IPS DF 4.7 (cell line): ENCODE results near the gene PRPF6.

Experiments used
- DNase-seq: peaks from one replicate; pipeline ENCODE4 v3.0.0-alpha.2; 2013; ENCODE audit warnings: low spot score; ENCODE audit errors: extremely low read depth

Gene PRPF6

DNA sequence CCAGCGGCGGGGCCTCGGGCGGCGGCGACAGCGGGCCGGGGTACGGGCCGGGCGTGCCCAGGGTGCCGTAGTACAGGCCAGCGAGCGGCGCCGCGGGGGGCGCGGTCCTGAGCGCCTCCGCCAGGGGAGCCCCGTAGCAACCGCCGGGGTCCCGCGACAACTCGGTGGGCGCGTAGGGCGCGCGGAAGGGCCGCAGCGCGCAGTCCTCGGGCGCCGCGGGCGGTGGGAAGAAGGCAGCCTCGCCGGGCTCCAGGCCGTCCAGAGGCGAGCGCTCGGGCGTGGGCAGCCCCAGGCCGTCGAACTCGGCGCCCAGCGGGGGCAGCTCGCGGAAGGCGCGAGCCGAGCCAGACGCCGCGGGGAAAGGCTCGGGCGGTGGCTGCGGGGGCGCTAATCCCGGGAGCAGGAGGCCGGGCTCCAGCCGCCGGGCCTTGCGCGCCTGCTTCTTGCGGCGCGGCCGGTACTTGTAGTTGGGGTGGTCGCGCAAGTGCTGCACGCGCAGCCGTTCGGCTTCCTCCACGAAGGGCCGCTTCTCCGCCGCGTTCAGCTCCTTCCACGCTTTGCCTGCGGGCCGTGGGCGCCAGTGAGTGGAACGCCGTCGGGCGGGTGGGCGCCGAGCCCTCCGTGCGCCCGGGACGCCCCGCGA lies 67.6 kb downstream of the PRPF6 start:
- DNase-seq = no peak

DNA sequence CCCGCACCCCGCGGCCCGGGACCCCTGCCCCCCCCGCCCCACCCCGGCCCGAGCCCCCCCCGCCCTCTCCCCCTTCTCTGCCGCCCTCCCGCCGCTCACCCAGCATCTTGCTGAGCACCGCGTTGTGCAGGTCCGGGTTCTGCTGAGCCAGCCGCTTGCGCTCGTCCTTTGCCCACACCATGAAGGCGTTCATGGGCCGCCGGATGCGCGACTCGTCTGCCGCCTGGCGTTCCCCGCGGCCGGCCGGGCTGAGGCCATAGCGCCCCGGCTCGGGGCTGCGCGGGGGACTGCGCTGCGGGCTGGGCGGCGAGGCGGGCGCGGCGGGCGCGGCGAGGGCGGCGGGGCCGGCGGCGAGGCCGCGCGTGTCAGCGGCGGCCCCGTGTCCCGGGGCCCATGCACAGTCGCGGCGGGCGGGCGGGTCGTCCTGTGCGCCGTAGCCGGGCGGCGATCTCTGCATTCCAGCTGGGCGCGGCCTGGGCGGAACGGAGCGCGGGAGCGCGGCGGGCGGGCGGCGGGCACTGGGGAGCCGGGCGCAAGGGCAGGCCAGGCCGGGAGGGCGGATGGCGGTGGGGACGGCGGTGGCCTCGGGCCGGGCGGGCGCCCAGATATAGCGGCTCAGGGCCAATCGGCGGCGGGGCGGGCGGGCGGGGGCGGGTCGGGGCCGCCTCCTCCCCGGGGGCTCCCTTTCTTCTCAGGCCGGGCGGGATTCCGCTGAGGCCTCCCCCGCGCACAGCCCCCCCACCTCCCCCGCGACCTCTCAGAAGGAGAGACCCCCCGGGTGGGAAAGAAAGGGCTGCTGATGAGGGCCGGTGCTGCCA lies 68.3 kb downstream of the PRPF6 start, which contains the start of gene SOX18:
Gene SOX18 (minus strand): TSS at position 580 of the 818 bp plus-strand sequence. CDS start 123 bp downstream, at position 457.
- no peak for DNase-seq

DNA sequence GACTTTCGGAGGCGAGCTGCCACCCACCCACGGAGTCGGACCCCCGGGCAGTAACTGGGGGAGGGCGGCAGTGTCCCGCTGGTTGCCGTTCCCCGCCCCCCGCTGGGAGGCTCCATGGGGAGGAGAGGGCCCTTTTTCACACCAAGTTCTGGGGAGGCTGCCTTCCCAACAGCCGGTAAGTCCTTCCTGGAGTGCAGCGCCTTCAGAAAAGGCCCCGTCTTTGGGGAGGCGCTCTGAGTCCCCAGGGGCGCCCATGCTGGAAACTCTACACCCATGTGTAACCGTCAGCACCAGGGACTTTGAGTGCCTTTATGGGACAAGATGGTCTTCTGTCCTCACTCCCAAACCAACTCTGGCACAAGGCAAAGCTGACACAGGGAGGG lies 68.9 kb downstream of the PRPF6 start:
- DNase-seq = no peak

DNA sequence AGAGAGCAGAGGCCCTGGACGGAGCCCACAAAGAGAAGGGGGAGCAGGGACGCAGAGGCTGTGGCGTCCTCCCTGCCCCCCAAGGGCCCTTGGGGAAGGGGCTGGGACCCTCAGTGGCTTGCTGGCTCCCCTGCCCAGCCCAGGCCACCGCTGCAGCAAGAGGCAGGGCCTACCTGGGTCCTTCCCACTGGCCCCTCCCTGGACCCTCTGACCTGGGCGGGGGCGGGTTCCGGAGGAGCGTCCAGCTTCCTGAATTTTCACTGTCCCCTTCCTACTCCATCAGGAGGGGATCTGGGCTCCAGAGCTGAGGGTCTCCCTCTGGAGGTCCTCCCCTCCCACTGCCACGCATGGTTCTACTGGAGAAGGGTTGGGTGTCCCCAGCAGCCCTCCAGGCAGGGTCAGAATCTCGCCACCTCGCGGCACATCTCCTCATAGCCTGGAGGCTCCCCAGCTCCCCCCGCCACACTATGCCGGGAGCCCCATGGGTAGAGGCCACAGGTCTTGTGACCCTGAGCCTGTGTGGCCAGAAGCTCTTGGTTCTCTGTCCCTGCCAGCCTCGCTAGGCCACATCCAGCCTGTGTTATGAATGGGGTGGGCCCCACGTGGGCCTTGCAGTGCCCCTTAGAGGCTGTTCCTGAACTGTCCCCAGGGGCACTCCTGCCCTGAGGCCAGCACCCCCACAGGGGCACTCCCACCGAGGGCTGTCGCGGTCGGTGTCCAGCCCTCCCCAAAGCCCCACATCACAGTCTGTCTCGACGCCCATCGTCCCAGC lies 69.5 kb downstream of the PRPF6 start:
- no peak for DNase-seq

DNA sequence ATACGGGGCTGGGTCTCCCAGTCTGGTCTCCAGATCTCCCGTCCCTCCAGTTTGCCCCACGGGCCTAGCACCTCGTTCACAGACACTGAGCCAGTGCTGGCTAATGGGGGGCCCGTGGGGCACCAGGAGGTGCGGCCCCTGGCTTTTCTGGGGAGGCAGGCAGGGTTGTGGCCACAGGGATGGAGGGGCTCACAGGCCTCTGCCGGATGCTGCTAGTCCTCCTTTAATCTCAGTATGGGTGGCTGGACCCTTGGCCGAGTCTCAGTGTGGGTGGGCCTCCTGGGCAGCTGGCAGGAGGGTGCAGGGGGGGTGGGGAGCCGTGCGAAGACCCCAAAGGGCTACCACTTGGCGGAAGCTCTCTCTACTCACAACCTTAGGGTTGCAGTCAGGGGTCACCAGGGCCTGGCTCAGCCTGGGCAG lies 70.1 kb downstream of the PRPF6 start:
- no peak for DNase-seq

DNA sequence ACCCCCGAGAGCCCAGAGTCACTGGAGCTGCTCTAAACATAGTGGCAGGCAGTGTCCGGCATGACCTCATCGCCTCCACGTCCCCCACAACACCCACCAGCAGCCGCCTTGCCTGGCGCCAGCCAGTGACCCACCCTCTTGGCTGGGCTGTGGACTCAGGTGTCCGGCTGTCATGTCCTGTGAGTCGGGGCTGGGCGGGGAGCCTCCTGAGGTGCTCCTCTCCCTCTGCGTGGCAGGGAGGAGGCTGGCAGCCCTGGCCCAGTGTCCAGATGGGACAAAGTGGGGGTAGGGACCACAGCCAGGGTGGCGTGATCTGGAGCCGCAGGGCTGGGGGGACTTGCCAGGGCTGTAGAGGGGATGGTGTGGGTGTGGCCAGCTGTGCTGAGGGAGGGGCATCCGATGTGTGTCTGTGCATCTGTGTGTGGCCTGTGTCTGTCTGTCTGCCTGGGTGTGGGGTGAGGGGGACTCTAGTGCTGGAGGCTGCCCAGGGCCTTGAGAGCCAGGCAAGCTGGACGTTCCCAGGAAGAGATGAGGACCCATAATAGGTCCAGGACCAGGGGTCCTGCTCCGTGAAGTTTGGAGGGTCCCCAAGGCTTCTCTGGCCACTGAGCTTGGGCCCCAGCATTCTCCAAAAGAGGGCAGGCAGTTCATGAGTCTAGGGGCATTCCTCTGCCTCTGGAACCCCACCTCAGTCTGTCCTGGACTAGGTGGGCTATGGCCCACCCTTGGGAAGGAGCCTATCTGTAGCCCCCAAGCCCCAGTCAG lies 70.8 kb downstream of the PRPF6 start:
- no peak for DNase-seq

DNA sequence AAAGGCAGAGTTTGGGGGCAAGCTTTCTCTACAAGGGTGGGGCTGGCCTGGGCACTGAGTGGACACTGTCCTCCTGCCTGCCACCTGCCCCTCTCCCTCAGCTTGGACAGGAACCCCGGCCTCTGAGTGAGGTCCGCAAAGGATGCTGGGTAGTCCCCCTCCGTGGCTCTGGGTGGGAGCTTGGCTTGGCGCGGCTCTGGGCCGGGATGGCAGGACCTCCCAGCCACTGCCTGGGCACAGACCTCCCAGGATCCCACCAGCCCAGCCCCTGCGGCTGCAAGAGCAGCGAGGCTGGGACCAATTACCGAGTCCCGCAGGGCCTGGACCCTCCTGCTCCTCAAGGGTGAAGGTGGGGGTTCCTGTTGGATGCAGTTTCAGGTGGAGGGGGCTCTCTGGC lies 71.4 kb downstream of the PRPF6 start:
- no peak for DNase-seq

DNA sequence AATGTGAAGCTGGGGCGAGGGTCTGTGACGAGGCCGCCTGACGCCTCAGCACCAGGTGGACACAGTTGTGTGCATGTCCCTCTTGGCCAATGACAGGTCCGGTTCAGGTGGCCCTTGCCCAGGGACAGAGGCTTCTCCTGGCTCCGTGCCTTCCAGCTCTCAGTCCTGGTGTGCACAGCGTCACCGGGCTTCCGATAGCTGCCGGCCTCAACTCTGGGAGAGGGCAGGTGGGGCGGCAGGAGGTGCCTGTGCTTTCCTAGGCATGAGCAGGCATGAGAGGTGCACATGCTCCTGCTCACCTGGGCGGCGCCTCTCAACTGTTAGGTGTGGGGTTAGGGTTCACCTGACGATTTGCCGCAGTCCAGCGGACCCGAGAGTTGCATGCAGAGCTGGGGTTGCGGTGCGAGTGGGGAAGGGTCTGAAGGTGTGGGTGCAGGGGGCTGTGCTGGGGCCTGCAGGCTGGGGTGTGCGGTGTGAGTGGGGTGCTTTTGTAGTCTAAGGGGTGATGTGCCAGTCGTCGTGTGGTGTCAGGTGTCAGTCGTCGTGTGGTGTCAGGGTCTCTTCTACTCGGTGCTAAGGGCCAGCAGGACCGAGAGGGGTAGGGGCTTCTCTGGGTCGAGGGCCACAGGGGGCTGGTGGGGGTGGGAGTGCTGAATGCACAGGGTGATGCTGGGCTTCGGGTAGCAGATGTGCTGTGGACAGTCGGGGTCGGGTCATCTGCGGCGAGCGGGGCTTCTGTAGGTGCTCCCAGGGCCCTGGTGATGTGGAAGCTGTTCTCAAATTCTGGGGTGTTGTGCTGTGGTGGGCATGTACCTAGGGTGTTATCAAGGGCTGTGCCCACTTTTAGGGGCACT lies 72.3 kb downstream of the PRPF6 start:
- DNase-seq = no peak

DNA sequence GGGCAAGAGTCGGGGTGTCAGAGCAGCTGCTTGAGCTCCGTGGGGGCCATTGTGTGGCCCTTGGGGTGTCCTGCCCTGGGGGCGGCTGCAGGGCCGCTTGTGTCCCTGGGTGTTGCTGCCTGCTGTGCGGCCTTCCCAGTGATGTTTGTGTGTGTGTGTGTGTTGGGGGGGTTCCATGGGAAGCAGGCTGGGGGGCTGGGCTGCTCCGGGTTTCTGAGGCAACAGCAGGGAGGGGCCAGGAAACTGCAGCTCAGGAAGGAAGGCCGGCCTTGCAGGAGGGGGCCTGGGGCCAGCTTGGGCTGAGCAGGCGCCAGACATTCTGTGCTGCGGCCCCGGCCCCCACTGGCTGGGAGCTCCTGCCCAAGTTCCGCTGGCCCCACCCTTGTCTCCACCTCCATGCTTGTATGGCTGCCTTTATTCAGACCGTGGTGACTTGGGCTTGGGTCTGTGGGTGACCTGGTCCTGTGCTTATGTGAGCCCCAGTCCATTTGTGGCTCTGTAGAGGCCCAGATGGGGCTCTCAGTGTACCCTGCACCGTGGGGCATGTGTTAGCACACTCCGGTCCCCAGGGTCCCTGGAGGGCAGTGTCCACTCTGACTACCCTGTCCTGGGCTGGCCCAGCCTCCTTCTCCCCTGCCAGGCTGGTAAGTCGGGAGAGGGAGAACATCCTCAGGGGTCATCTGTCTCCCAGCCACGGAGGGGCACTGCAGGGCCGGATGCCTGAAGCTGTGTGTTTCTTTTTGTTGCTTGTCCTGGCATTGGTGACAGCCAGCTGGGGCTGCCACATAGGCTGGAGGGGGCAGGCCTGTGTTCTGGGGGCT lies 73.1 kb downstream of the PRPF6 start:
- DNase-seq = no peak

DNA sequence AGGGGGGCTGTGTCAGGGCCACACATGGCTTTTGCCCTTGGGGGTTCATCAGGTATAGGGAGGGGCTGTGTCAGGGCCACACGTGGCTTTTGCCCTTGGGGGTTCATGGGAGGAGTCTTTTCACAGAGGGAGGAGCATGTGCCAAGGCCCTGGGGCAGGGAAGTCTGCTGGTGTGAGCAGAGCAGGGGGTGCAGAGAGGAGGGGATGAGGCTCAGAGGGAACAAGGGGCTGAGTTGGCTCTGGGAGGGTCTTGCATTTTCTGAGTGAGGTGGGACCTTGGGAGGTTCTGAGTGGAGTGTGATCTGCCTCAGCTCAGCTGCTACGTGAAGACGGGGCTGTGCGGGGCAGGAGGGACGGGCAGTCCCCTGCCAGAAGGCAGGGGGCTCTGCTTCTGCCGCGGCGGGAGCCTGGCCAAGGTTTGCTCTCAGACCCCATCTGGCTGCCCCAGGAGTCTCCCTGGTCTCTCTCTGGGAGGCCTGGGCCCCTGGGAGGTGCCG lies 74.5 kb downstream of the PRPF6 start:
- no peak for DNase-seq

DNA sequence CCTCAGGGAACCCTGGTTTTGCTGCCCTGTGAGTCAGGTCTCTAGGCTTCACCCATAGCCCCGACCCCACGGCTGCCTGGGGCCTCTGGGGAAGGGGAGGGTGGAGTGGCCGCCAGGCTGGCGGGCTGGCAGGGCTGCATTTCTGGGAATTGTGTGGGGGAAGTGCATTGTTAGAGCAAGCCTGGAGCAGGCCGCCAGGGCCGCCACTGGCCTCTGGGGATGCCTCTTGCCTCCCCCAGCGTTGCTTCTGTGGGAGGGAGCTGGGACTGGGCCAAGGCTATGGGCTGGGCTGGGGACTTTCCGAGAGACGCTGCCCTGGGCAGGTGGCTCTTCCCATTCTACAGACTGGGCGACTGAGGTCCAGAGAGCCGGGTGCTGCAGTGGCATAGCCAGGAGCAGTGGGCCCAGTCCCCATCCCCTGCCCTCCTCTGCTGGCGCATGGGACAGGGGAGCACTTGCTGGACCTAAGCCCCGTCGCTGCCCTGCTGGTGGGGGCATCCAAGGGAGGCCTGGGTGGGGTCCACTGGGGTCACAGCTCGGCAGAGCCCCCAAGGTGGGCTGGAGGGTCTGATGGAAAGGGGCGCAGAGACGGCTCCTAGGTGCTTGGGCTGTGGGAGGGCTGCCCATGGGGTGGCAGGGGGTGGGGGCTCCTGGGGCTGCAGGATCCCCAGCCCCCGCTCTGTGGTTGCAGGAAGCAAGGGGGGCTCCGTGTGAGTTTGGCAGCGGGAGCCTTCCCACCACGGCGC lies 75.1 kb downstream of the PRPF6 start:
- no peak for DNase-seq

DNA sequence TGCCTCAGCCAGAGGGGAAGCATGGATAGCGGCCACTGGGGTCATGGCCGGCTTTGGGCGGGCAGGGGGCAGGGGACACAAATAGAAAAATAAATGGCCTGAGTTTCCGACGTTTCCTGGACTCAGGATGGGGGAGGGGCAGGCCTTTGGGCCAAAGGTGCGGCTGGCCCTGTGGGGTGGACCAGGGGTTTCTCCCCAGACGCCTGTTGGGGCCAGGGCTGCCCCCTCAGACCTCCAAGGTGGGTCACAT lies 75.6 kb downstream of the PRPF6 start:
- DNase-seq = no peak

DNA sequence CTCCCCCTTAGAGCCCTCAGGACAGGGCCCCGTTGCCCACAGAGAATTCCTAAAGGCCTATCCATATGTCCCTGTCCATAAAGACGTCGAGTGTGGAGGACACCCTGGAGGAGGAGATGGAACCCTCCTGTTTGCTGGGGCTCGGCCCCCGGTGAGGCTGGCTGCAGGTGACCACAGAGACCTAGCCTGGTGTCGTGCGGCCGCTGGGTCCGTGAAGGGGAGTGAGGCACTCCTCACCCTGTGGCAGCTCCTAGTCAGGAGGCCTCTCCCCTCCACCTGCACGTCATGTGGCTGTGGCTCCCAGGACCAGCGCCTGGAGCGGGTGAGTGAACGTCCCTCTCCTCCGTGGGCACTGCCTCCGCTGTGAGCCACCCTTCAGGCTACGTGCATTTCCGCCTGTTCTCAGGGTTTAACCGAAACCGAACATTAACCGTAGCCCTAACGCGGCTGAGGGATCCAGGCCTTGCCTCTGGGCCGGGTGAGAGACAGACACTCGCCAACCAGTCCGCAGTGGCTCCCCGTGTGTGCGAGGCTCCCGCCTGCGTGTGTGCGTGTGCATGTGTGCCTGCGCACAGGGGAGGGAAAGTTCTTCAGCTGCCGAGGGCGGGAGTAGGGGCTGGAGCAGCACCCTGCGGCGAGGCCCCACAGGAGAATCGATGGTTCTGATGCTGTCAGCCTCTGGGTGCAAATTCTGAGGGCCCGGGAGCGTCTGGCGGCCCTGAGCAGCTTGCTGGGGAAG lies 76.1 kb downstream of the PRPF6 start:
- no peak for DNase-seq

DNA sequence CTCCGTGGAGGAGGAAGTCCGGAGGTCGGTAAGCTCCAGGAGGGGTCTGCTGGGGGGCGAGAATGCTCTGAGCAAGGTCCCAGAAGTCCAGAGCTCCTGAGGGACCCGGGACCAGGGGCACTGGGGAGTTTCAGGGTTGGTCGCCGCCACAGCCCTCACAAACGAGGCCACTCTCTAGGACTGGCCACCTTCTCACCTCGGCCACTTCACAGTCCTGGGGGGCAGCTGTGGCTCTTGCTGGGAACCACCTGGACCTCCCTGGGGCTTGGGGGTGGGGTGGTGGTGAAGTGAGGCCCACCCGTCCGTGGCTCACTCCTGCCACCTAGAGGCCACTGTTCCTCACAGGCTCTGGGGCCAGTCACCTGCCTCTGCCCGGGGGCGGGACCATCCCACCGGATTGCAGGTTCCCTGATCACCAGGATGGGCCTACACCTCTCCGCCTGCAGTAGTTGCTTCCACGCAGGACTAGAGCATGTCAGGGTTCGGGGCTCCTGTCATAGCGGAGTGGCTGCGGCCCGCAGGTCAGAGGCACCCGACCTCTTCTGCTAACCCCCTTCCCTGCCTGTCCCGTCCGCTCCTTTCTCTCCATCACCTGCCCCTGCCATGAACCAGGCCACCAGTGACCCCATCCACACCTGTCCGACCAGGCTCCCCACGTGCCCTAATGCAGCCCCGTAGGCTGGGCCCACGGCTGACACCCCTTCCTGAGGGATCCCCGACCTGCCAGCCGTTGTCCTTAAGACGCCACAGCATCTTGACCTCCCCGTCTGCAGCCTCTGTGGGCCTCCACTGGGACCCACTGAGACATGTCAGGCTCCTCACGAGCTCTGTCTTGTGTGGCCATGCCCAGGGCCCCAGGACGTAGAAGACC lies 76.9 kb downstream of the PRPF6 start:
- DNase-seq = no peak

DNA sequence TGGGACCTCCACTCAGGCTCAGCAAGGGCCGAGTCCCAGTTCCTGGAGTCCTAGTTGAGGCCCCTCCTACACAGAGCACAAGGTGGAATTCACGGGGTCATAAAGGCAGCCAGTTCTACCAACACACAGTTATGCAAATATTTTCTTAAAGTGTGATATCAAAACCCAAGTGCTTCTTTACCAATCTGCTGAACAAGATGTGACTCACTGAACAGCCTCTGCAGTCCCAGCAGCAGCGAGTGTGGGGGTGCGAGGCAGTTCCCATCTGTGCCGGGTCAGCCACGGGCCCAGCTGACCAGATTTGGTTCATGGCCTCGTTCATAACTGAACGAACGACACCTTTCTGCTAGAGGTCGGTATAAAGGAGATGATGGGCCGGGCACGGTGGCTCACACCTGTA lies 77.6 kb downstream of the PRPF6 start:
- DNase-seq = no peak

DNA sequence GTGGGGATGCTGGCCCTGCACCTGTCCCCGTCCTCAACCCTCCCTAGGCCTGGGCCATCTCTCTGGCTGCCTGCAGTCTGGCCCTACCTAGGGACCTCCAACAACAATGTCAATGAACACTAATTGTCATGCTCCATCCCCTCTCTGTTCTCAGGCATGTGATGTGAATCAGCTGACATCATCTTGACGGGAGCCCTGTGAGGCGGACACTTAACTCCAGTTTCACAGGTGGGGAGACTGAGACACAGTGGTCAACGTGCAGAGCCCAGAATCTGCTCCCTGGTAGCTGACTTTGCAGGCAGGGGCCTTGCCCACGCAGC lies 81.3 kb downstream of the PRPF6 start:
- no peak for DNase-seq

DNA sequence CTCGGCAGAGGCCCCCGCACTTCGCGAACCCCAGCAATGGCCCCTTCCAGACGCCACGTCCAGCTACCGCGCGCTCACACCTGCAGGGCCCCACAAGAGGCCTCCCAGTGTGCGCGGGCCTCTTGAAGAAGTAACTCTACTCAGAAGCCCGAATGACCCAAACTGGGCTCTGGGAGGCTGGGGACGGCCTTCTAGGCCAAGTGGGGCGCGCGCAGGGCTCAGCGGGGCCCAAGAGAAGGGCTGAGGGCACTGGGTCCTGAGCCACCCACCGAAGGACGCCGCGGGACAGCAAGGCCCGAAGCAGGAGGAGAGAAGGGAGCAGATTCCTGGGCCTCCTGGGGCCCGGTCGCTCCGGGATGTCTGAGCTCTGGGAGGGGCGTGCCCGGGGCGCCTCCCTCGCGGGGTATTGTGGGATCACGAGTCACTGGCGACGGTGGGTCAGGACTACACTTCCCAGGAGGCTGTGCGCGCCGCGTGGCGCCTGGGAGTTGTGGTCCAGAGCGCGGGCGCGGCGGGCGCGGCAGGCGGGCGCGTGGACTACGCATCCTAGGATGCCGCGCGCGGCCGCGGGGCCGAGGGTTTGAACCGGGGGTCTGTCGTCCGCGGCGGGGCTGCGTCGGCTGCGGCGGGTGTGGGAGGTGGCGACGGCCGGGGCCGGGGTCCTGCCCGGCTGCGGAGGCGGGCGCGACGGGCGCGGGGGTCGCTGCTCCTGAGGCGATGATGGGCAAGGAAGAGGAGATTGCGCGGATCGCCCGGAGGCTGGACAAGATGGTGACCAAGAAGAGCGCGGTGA lies 81.9 kb downstream of the PRPF6 start, which contains the start of gene TCEA2:
Gene TCEA2 (plus strand): TSS at position 603 of the 793 bp plus-strand sequence. CDS start 115 bp downstream, at position 718.
- no peak for DNase-seq
